Natural killer cell (primary cell): ENCODE measurements around the gene KIRREL3. TPM values are rescaled to one million over a fixed set of nuclear protein-coding genes. Genes with fewer than 3 reads are reported as not detected.

Experiments used
- ATAC-seq, 3 donors: fragments of 150-1000 bp in 2 of 3; fragments of 200-7000 bp in 1 of 3; cut with Tn5 transposase; 1 replicate in 1 of 3; 2 replicates in 2 of 3; pipeline ENCODE4 v1.10.0; 2021; ENCODE audit warnings: mild to moderate bottlenecking in 2 of 3, moderate library complexity in 2 of 3
- DNase-seq, 2 donors: peaks; one replicate each; pipeline versions ENCODE4 v3.0.0 to v3.0.0-alpha.2; 2013 to 2021; ENCODE audit warnings: mixed read lengths in 1 of 2
- H3K27ac ChIP-seq: one replicate; pipeline ENCODE4 v1.5.1; 2013; ENCODE audit warnings: mild to moderate bottlenecking, low read length
- H3K27me3 ChIP-seq: one replicate; pipeline ENCODE4 v1.6.1; 2013; ENCODE audit warnings: low read length; ENCODE audit not compliant: control insufficient read depth, insufficient read depth
- H3K36me3 ChIP-seq: one replicate; pipeline ENCODE4 v1.6.1; 2013; ENCODE audit warnings: low read length; ENCODE audit not compliant: control insufficient read depth, insufficient read depth
- H3K4me1 ChIP-seq: one replicate; pipeline ENCODE4 v1.6.1; 2013; ENCODE audit warnings: low read length; ENCODE audit not compliant: control insufficient read depth, insufficient read depth
- H3K4me3 ChIP-seq: one replicate; pipeline ENCODE4 v1.5.1; 2013; ENCODE audit warnings: low read length
- H3K9me3 ChIP-seq: one replicate; pipeline ENCODE4 v1.6.1; 2013; ENCODE audit warnings: low read length; ENCODE audit not compliant: control insufficient read depth, insufficient read depth
- H3K27ac Mint-ChIP-seq, 2 donors: one replicate each; pipeline ENCODE4 v1.8.0; 2022; ENCODE audit warnings: mild to moderate bottlenecking in 2 of 2, mixed read lengths in 2 of 2, moderate library complexity in 1 of 2
- H3K27me3 Mint-ChIP-seq, 2 donors: one replicate each; pipeline ENCODE4 v1.8.0; 2022; ENCODE audit warnings: low read depth in 2 of 2, mixed read lengths in 2 of 2
- H3K36me3 Mint-ChIP-seq: one replicate; pipeline ENCODE4 v1.8.0; 2022; ENCODE audit warnings: mixed read lengths
- H3K4me1 Mint-ChIP-seq, 2 donors: one replicate each; pipeline ENCODE4 v1.8.0; 2022; ENCODE audit warnings: mixed read lengths in 2 of 2
- H3K4me3 Mint-ChIP-seq: one replicate; pipeline ENCODE4 v1.8.0; 2022; ENCODE audit warnings: mild to moderate bottlenecking, moderate library complexity, mixed read lengths
- H3K9me3 Mint-ChIP-seq, 2 donors: one replicate each; pipeline ENCODE4 v1.8.0; 2022; ENCODE audit warnings: mixed read lengths in 2 of 2
- WGBS: methylation state at CpG from one replicate; pipeline ENCODE4 v1.1.7; 2013; ENCODE audit warnings: missing lambda C conversion rate; ENCODE audit not compliant: insufficient coverage; 5-methylcytosine and 5-hydroxymethylcytosine counted together
- intact Hi-C: fragments of 100-400 bp; cut with micrococcal nuclease; formaldehyde crosslinking; loops from one replicate; pipeline ENCODE4 v1.14.2; 2022
- total RNA-seq, 4 donors: library from RNA; stranded (reverse); fragments of 120-200 nt in 1 of 4; gene quantifications; one replicate each; pipeline versions ENCODE4 v1.2.3 to v1.2.4, GENCODE V29; 2013 to 2022
- TF ChIP-seq, protein P1 (sequence below): fragments of 200-600 bp; IDR thresholded peaks from one replicate; pipeline ENCODE4 v1.8.0; 2022; ENCODE audit warnings: antibody characterized with exemption

Gene KIRREL3
- total RNA-seq, 3 donors from 2014 or later (not counting 1 experiment from before 2014, with no cell fraction given), result not detected

DNA sequence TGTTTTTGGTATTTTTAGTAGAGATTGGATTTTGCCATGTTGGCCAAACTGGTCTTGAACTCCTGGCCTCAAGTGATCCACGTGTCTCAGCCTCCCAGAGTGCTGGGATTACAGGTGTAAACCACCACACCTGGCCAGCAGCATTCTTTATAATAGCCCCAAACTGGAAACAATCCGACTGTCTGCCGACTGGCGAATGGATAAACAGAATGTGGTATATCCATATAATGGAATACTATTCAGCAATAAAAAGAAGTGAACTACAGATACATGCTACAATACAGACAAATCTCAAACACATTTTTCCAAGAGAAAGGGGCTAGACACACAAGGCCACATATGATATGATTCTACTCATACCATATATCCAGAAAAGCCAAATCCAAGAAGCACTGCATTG, 493.8 kb downstream of the KIRREL3 start:
- Histone ChIP-seq H3K27me3 (peaks cover 3% of the 10 kb centered on the region), H3K4me3 (no peak overlapping the region), H3K36me3 (no peaks in the 10 kb centered on the region), H3K9me3 (no peaks in the 10 kb centered on the region), H3K4me1 (no peaks in the 10 kb centered on the region), H3K27ac (no peak overlapping the region)
- intact Hi-C loops, result no loop called here
- H3K27ac Mint-ChIP-seq, result no peak overlapping the region
- H3K36me3 Mint-ChIP-seq, result no peaks in the 10 kb centered on the region
- DNase-seq, result no peak
- H3K9me3 Mint-ChIP-seq, result peaks cover 0 to 5% of the 10 kb centered on the region in 2 donors
- TF ChIP-seq, protein P1, sequence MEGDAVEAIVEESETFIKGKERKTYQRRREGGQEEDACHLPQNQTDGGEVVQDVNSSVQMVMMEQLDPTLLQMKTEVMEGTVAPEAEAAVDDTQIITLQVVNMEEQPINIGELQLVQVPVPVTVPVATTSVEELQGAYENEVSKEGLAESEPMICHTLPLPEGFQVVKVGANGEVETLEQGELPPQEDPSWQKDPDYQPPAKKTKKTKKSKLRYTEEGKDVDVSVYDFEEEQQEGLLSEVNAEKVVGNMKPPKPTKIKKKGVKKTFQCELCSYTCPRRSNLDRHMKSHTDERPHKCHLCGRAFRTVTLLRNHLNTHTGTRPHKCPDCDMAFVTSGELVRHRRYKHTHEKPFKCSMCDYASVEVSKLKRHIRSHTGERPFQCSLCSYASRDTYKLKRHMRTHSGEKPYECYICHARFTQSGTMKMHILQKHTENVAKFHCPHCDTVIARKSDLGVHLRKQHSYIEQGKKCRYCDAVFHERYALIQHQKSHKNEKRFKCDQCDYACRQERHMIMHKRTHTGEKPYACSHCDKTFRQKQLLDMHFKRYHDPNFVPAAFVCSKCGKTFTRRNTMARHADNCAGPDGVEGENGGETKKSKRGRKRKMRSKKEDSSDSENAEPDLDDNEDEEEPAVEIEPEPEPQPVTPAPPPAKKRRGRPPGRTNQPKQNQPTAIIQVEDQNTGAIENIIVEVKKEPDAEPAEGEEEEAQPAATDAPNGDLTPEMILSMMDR, result no peak
- peaks cover 30 to 48% of the 10 kb centered on the region in 2 donors for H3K27me3 Mint-ChIP-seq
- 57% methylated on average over 1 of the region's 4 CpGs for WGBS
- no peaks in the 10 kb centered on the region for H3K4me1 Mint-ChIP-seq
- H3K4me3 Mint-ChIP-seq, result no peak overlapping the region
- ATAC-seq, result no peak

DNA sequence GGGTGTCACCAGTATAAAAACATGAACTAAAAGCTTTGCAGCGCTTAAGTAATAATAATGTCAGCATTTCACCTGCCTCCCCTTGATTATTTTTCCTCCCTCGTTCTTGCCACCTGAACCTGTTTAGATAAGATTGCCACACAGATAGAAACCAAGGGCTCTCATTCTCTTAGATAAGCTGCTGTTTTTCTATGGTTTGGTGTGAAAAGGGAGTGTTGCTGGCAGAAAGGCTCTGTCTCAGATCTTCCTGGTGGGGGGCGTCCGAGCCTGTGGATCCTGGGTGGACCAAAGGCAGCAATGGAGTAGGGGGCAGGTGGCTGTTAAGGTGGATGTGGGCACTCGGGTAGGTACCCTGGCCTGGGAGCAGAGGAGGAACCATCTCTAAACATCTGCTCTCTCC, 497.6 kb downstream of the KIRREL3 start:
- Mint-ChIP-seq H3K27me3 (peaks cover 37 to 46% of the 10 kb centered on the region in 2 donors), H3K4me1 (no peaks in the 10 kb centered on the region), H3K4me3 (no peak overlapping the region), H3K36me3 (no peaks in the 10 kb centered on the region), H3K9me3 (peaks cover 0 to 5% of the 10 kb centered on the region in 2 donors), H3K27ac (no peak overlapping the region)
- TF ChIP-seq, protein P1, result no peak
- no peak overlapping the region for H3K27ac ChIP-seq
- H3K9me3 ChIP-seq, result no peaks in the 10 kb centered on the region
- no peaks in the 10 kb centered on the region for H3K4me1 ChIP-seq
- H3K36me3 ChIP-seq, result no peaks in the 10 kb centered on the region
- intact Hi-C loops, result no loop called here
- no peak overlapping the region for H3K4me3 ChIP-seq
- WGBS, result 68% methylated on average over 4 of the region's 5 CpGs
- ATAC-seq, result no peak
- H3K27me3 ChIP-seq, result peaks cover 3% of the 10 kb centered on the region
- no peak for DNase-seq

- DNase-seq (no peak), ATAC-seq (no peak)
- no peaks in the 10 kb centered on the region for H3K36me3 Mint-ChIP-seq
- intact Hi-C loops, result no loop called here
- TF ChIP-seq, protein P1, result no peak
- H3K4me1 ChIP-seq, result no peaks in the 10 kb centered on the region
- H3K36me3 ChIP-seq, result no peaks in the 10 kb centered on the region
- H3K4me1 Mint-ChIP-seq, result no peaks in the 10 kb centered on the region
- H3K4me3 Mint-ChIP-seq, result no peak overlapping the region
- H3K27me3 Mint-ChIP-seq, result peaks cover 34 to 46% of the 10 kb centered on the region in 2 donors
- no peaks in the 10 kb centered on the region for H3K9me3 ChIP-seq
- H3K27ac ChIP-seq, result no peak overlapping the region
- WGBS, result 68% methylated on average over 2 of the region's 2 CpGs
- H3K9me3 Mint-ChIP-seq, result peaks cover 0 to 5% of the 10 kb centered on the region in 2 donors
- peaks cover 3% of the 10 kb centered on the region for H3K27me3 ChIP-seq
- no peak overlapping the region for H3K27ac Mint-ChIP-seq
- no peak overlapping the region for H3K4me3 ChIP-seq
Observed at GRCh38 chr11:126502159-126502558, 498.4 kb downstream of the KIRREL3 start.

GRCh38 chr11:126501641-126502040, 498.9 kb downstream of the KIRREL3 start:
- Mint-ChIP-seq H3K9me3 (peaks cover 0 to 5% of the 10 kb centered on the region in 2 donors), H3K27ac (no peak overlapping the region), H3K27me3 (peaks cover 35 to 46% of the 10 kb centered on the region in 2 donors), H3K4me1 (no peaks in the 10 kb centered on the region), H3K36me3 (no peaks in the 10 kb centered on the region), H3K4me3 (no peak overlapping the region)
- no peak overlapping the region for H3K4me3 ChIP-seq
- H3K36me3 ChIP-seq, result no peaks in the 10 kb centered on the region
- intact Hi-C loops, result no loop called here
- TF ChIP-seq, protein P1, result no peak
- H3K27me3 ChIP-seq, result peaks cover 3% of the 10 kb centered on the region
- H3K9me3 ChIP-seq, result no peaks in the 10 kb centered on the region
- DNase-seq (no peak), ATAC-seq (no peak)
- H3K4me1 ChIP-seq, result no peaks in the 10 kb centered on the region
- no peak overlapping the region for H3K27ac ChIP-seq
- WGBS, result 81% methylated on average over 6 of the region's 6 CpGs
